SK-MEL-5 (cell line): ENCODE measurements around the gene B4GALNT1. TPM values are rescaled to one million over a fixed set of nuclear protein-coding genes. Genes with fewer than 3 reads are reported as not detected.

Source experiments
- DNase-seq: peaks from one replicate; pipeline ENCODE4 v3.0.0-alpha.2; 2016; ENCODE audit warnings: low read depth, low spot score
- in situ Hi-C: cut with HindIII; loops from 2 replicates; pipeline ENCODE4 v1.10.0; 2016; ENCODE audit warnings: low sequenced_read_pairs, high pct_unique_total_duplicates, low pct_unique_long_range_greater_than_20kb
- total RNA-seq: library from RNA; depleted of rRNA; stranded (reverse); fragments of >200 nt; shearing (Covaris generic); gene quantifications from 2 replicates; pipeline ENCODE4 v1.2.3, GENCODE V29; 2014; rRNA removed

The B4GALNT1 gene
- total RNA-seq, 1 experiment from 2014 or later: 11.2 TPM

- in situ Hi-C loops: no loop called here
Observed at GRCh38 chr12:57582440-57582839, 50.6 kb downstream of the B4GALNT1 start.

GRCh38 chr12:57581802-57582201, 51.2 kb downstream of the B4GALNT1 start:
- DNase-seq: no peak
- in situ Hi-C loops: no loop called here

More at GRCh38 chr12:57582440-57582839, 50.6 kb downstream of the B4GALNT1 start:
- no peak for DNase-seq

GRCh38 chr12:57580466-57580795, 52.6 kb downstream of the B4GALNT1 start:
- in situ Hi-C loops: no loop called here
- no peak for DNase-seq

GRCh38 chr12:57579677-57580465, 53.1 kb downstream of the B4GALNT1 start:
- in situ Hi-C loops: no loop called here
- DNase-seq: no peak

- in situ Hi-C loops: no loop called here
- no peak for DNase-seq
Observed at GRCh38 chr12:57579011-57579410, 54.0 kb downstream of the B4GALNT1 start.

GRCh38 chr12:57577981-57578758, 54.8 kb downstream of the B4GALNT1 start:
- in situ Hi-C loops: no loop called here
- DNase-seq: no peak

GRCh38 chr12:57576613-57577160, 56.3 kb downstream of the B4GALNT1 start:
- in situ Hi-C loops: no loop called here
- no peak for DNase-seq

Other genes with a start within 250 kb of the B4GALNT1 start
- 15.2 and 19.0 TPM in 2 replicates for gene R3HDM2, start 202.2 kb downstream of the B4GALNT1 start, total RNA-seq
- gene INHBC, start 198.4 kb downstream of the B4GALNT1 start, total RNA-seq: not detected in 2 replicates
- gene INHBE, start 177.9 kb downstream of the B4GALNT1 start, total RNA-seq: 0.34 TPM in 1 of 2 replicates, not detected in the other
- gene GLI1, start 173.4 kb downstream of the B4GALNT1 start, total RNA-seq: 0.16 and 1.9 TPM in 2 replicates
- gene ARHGAP9, start 153.3 kb downstream of the B4GALNT1 start, total RNA-seq: not detected in 2 replicates
- 148 and 151 TPM in 2 replicates for gene MARS1, start 145.1 kb downstream of the B4GALNT1 start, total RNA-seq
- gene DDIT3, start 112.7 kb downstream of the B4GALNT1 start, total RNA-seq: 103 and 117 TPM in 2 replicates
- 6.6 and 6.8 TPM in 2 replicates for gene MBD6, start 110.4 kb downstream of the B4GALNT1 start, total RNA-seq
- gene DCTN2, start 86.0 kb downstream of the B4GALNT1 start, total RNA-seq: 86.2 and 93.8 TPM in 2 replicates
- gene KIF5A, start 83.2 kb downstream of the B4GALNT1 start, total RNA-seq: 0.29 and 0.40 TPM in 2 replicates
- gene PIP4K2C, start 42.0 kb downstream of the B4GALNT1 start, total RNA-seq: 48.4 and 53.2 TPM in 2 replicates
- gene DTX3, start 28.4 kb downstream of the B4GALNT1 start, total RNA-seq: 13.6 and 14.1 TPM in 2 replicates
- 13.2 and 16.3 TPM in 2 replicates for gene ARHGEF25, start 21.8 kb downstream of the B4GALNT1 start, total RNA-seq
- 239 and 244 TPM in 2 replicates for gene OS9, start 60.9 kb upstream of the B4GALNT1 start, total RNA-seq
- gene AGAP2, start 105.5 kb upstream of the B4GALNT1 start, total RNA-seq: 1.4 and 1.5 TPM in 2 replicates
- 34.6 and 38.2 TPM in 2 replicates for gene TSPAN31, start 111.8 kb upstream of the B4GALNT1 start, total RNA-seq
- 383 and 420 TPM in 2 replicates for gene CDK4, start 119.1 kb upstream of the B4GALNT1 start, total RNA-seq
- gene MARCHF9, start 121.9 kb upstream of the B4GALNT1 start, total RNA-seq: 11.9 and 12.5 TPM in 2 replicates
- 0.69 and 3.1 TPM in 2 replicates for gene CYP27B1, start 133.9 kb upstream of the B4GALNT1 start, total RNA-seq
- gene METTL1, start 138.9 kb upstream of the B4GALNT1 start, total RNA-seq: 9.7 and 13.4 TPM in 2 replicates
- gene EEF1AKMT3, start 139.4 kb upstream of the B4GALNT1 start, total RNA-seq: 4.0 and 6.3 TPM in 2 replicates
- 77.3 and 80.2 TPM in 2 replicates for gene TSFM, start 149.6 kb upstream of the B4GALNT1 start, total RNA-seq
- 0.75 and 0.77 TPM in 2 replicates for gene AVIL, start 185.5 kb upstream of the B4GALNT1 start, total RNA-seq
- 27.8 and 29.6 TPM in 2 replicates for gene CTDSP2, start 213.5 kb upstream of the B4GALNT1 start, total RNA-seq